Head of caudate nucleus (tissue), 42 donors: ENCODE results near the gene LMAN2.

Experiments used
- DNase-seq, 42 donors: peaks; one replicate each; pipeline versions ENCODE4 v3.0.0 to v3.0.0-alpha.2; 2020 to 2021; ENCODE audit warnings: mixed read lengths in 7 of 42
- intact Hi-C: fragments of 100-400 bp; cut with DNase I; formaldehyde crosslinking; loops from one replicate; pipeline ENCODE4 v1.15.0; 2022

The LMAN2 gene

GRCh38 chr5:177334781-177335700 lies 16.4 kb downstream of the LMAN2 start:
- no peak for DNase-seq
- intact Hi-C loops, result no loop called here

GRCh38 chr5:177334155-177334551 lies 17.3 kb downstream of the LMAN2 start:
- no peak for DNase-seq
- intact Hi-C loops, result no loop called here

- no peak for DNase-seq
- intact Hi-C loops, result no loop called here
These were observed 17.9 kb downstream of the LMAN2 start for GRCh38 chr5:177333420-177334154.

GRCh38 chr5:177332896-177333260 lies 18.6 kb downstream of the LMAN2 start:
- intact Hi-C loops, result no loop called here
- no peak for DNase-seq

- intact Hi-C loops, result no loop called here
- no peak for DNase-seq
These were observed 19.2 kb downstream of the LMAN2 start for GRCh38 chr5:177332031-177332895.

GRCh38 chr5:177330991-177331842 lies 20.3 kb downstream of the LMAN2 start:
- intact Hi-C loops, result no loop called here
- peak in 1 of 42 donors; percentile 18 for DNase-seq

GRCh38 chr5:177329883-177330282 lies 21.6 kb downstream of the LMAN2 start:
- no peak for DNase-seq
- intact Hi-C loops, result no loop called here

GRCh38 chr5:177328545-177329231 lies 22.8 kb downstream of the LMAN2 start:
- no peak for DNase-seq
- intact Hi-C loops, result no loop called here

GRCh38 chr5:177327539-177328522 lies 23.6 kb downstream of the LMAN2 start:
- no peak for DNase-seq
- intact Hi-C loops, result no loop called here

GRCh38 chr5:177325868-177326381 lies 25.5 kb downstream of the LMAN2 start:
- intact Hi-C loops, result no loop called here
- no peak for DNase-seq

- DNase-seq, result peak in 6 of 42 donors; percentile 12 to 41 (median 33)
- intact Hi-C loops, result no loop called here
These were observed 30.6 kb downstream of the LMAN2 start for GRCh38 chr5:177320879-177321278.

GRCh38 chr5:177319913-177320588 lies 31.4 kb downstream of the LMAN2 start:
- no peak for DNase-seq
- intact Hi-C loops, result no loop called here

GRCh38 chr5:177317959-177318377 lies 33.5 kb downstream of the LMAN2 start:
- intact Hi-C loops, result no loop called here
- peak; percentile 51 to 92 (median 81) for DNase-seq

GRCh38 chr5:177316005-177316404 lies 35.5 kb downstream of the LMAN2 start:
- no peak for DNase-seq
- intact Hi-C loops, result no loop called here

- intact Hi-C loops, result no loop called here
- no peak for DNase-seq
These were observed 36.1 kb downstream of the LMAN2 start for GRCh38 chr5:177315411-177315810.
